HG03565 (cell line): ENCODE measurements around the gene PIN4.
"Not testable (repeated sequence)": the region's sequence is repeated elsewhere in the genome, so short reads cannot be mapped to it uniquely, and the experiment has no call there.

Experiments
- ATAC-seq: cut with Tn5 transposase; IDR thresholded peaks from one replicate; pipeline ENCODE4 v1.9.1; 2021; ENCODE audit warnings: mild to moderate bottlenecking, moderate library complexity; ENCODE audit not compliant: unreplicated experiment

The PIN4 gene

GRCh38 chrX:72201836-72202536 lies 20.4 kb downstream of the PIN4 start:
- ATAC-seq, result no peak

GRCh38 chrX:72202792-72203401 lies 21.3 kb downstream of the PIN4 start:
- ATAC-seq, result no peak

GRCh38 chrX:72203421-72203820 lies 21.9 kb downstream of the PIN4 start:
- peak; percentile 87 for ATAC-seq

- ATAC-seq, result no peak
Measured at GRCh38 chrX:72205706-72206105, 24.1 kb downstream of the PIN4 start.

GRCh38 chrX:72207366-72207765 lies 25.8 kb downstream of the PIN4 start:
- ATAC-seq, result no peak

- no peak for ATAC-seq
Measured at GRCh38 chrX:72208126-72208800, 26.7 kb downstream of the PIN4 start.

GRCh38 chrX:72216973-72217372 lies 35.4 kb downstream of the PIN4 start:
- ATAC-seq, result no peak

GRCh38 chrX:72220375-72220774 lies 38.8 kb downstream of the PIN4 start:
- not testable (repeated sequence) for ATAC-seq

GRCh38 chrX:72230290-72230689 lies 48.7 kb downstream of the PIN4 start:
- no peak for ATAC-seq

- no peak for ATAC-seq
Measured at GRCh38 chrX:72236841-72237240, 55.3 kb downstream of the PIN4 start.

GRCh38 chrX:72238183-72238582 lies 56.6 kb downstream of the PIN4 start:
- no peak for ATAC-seq

GRCh38 chrX:72238721-72239475 lies 57.3 kb downstream of the PIN4 start, which contains the start of gene ERCC6L:
ERCC6L (minus strand) TSS chrX:72239027; CDS start chrX:72238911, 116 bp downstream.
- ATAC-seq, result peak; percentile 98

- ATAC-seq, result no peak
Measured at GRCh38 chrX:72240976-72241375, 59.4 kb downstream of the PIN4 start.

GRCh38 chrX:72243472-72243871 lies 61.9 kb downstream of the PIN4 start:
- ATAC-seq, result no peak

- ATAC-seq, result no peak
Measured at GRCh38 chrX:72245461-72246089, 64.0 kb downstream of the PIN4 start.

GRCh38 chrX:72247206-72247942 lies 65.8 kb downstream of the PIN4 start:
- no peak for ATAC-seq
